ENCODE data around the gene DLGAP1. TPM values are rescaled to one million over a fixed set of nuclear protein-coding genes. Genes with fewer than 3 reads are reported as not detected.
A peak's percentile ranks its signal among the peaks of the same experiment; 100 is the strongest.

Gene DLGAP1
- total RNA-seq, 3 donors from 2014 or later (not counting 1 experiment from before 2014, with no cell fraction given), result not detected

DNA sequence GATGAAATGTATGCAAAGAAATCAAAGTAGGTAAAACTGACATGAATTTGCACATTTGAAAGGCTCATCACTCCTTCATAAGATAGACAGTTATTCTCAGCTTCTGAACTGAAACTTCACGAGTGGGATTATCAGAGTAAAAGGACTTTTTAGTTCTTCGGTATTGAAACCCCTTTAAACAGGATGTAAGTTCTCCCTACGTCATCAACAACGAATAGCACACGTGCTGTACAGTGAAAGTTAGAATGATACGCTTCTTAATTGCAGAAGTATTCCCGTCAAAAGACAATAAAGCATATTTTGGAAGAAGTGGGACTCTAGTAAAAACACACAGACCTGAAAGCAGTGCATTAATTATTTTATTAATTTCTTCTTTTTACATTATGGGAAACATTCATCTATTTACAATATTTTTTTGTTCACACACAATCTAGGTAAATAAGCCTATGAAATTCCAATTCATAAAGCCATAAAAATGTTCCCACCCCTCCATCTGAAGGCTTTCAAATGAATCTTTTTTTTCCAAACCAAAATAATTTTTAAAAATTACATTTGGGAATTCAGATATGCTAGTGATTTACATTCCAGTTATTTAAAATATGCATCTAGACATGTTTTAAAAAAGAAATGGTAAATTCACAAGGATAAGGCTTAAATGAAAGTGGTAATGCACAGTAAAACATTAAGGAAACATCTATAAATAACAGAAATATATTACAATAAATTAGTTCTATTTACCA lies 959.2 kb downstream of the DLGAP1 start:
- H3K36me3 ChIP-seq (ENCODE audit: control insufficient read depth, insufficient read depth, low read length), result no peaks in the 10 kb centered on the region
- H3K27me3 ChIP-seq (ENCODE audit: control insufficient read depth, insufficient read depth, low read length), result peaks cover 24% of the 10 kb centered on the region
- ATAC-seq (no peak), DNase-seq (peak in 1 of 2 donors; percentile 22)
- H3K9me3 ChIP-seq (ENCODE audit: control insufficient read depth, insufficient read depth, low read length), result no peaks in the 10 kb centered on the region
- Mint-ChIP-seq H3K4me3 (no peak overlapping the region), H3K4me1 (peaks cover 15 to 17% of the 10 kb centered on the region in 2 donors), H3K27ac (no peak overlapping the region), H3K27me3 (ENCODE audit: low read depth in 2 of 2) (peaks cover 29 to 56% of the 10 kb centered on the region in 2 donors), H3K9me3 (no peaks in the 10 kb centered on the region), H3K36me3 (no peaks in the 10 kb centered on the region)
- intact Hi-C loops (cut with micrococcal nuclease), result no loop called here
- no peak for TF ChIP-seq CTCF (IDR thresholded peaks at IDR 0.05)
- WGBS (ENCODE audit: insufficient coverage), result 62% methylated on average over 7 of the region's 7 CpGs
- H3K4me3 ChIP-seq (ENCODE audit: low read length), result no peak overlapping the region
- H3K27ac ChIP-seq (ENCODE audit: low read length), result no peak overlapping the region
- peaks cover 8% of the 10 kb centered on the region for H3K4me1 ChIP-seq (ENCODE audit: control insufficient read depth, insufficient read depth, low read length)

DNA sequence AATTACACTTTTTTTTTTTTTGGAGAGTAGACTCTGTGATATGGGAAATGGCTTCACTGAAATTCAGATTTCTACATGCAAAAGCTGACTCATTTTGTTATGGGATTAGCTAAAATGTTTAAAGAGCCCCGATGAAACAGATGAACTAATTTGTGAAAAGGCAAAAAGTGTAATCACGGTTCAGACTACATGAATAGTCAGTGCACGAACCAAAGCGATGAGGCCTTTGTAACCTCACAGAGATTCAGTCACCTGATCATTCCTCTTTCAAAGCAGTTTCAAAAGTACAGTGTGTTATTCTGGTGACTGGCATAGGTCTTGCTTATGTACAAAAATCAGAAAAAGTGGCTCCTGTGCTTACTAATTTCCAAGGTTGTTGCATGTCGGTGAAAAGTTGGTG lies 960.5 kb downstream of the DLGAP1 start:
- no peak overlapping the region for H3K4me3 Mint-ChIP-seq
- WGBS (ENCODE audit: insufficient coverage), result 86% methylated on average over 5 of the region's 5 CpGs
- no peak overlapping the region for H3K27ac Mint-ChIP-seq

GRCh38 chr18:3494245-3494526 lies 960.9 kb downstream of the DLGAP1 start:
- H3K27me3 ChIP-seq (ENCODE audit: control insufficient read depth, insufficient read depth, low read length), result peaks cover 11% of the 10 kb centered on the region
- DNase-seq (no peak), ATAC-seq (no peak)
- H3K4me1 ChIP-seq (ENCODE audit: control insufficient read depth, insufficient read depth, low read length), result peaks cover under 1% of the 10 kb centered on the region
- no peak overlapping the region for H3K27ac Mint-ChIP-seq
- intact Hi-C loops (cut with micrococcal nuclease), result no loop called here
- H3K27ac ChIP-seq (ENCODE audit: low read length), result no peak overlapping the region
- WGBS (ENCODE audit: insufficient coverage), result 80% methylated on average over 2 of the region's 4 CpGs
- peaks cover 19 to 52% of the 10 kb centered on the region in 2 donors for H3K27me3 Mint-ChIP-seq (ENCODE audit: low read depth in 2 of 2)
- peaks cover 8 to 9% of the 10 kb centered on the region in 2 donors for H3K4me1 Mint-ChIP-seq
- no peak overlapping the region for H3K4me3 ChIP-seq (ENCODE audit: low read length)
- no peak for TF ChIP-seq CTCF (IDR thresholded peaks at IDR 0.05)
- no peaks in the 10 kb centered on the region for H3K9me3 ChIP-seq (ENCODE audit: control insufficient read depth, insufficient read depth, low read length)
- no peaks in the 10 kb centered on the region for H3K36me3 Mint-ChIP-seq
- no peak overlapping the region for H3K4me3 Mint-ChIP-seq
- no peaks in the 10 kb centered on the region for H3K36me3 ChIP-seq (ENCODE audit: control insufficient read depth, insufficient read depth, low read length)
- H3K9me3 Mint-ChIP-seq, result no peaks in the 10 kb centered on the region

More for the DNA sequence above, 960.5 kb downstream of the DLGAP1 start:
- Histone ChIP-seq H3K27ac (ENCODE audit: low read length) (no peak overlapping the region), H3K36me3 (ENCODE audit: control insufficient read depth, insufficient read depth, low read length) (no peaks in the 10 kb centered on the region), H3K4me1 (ENCODE audit: control insufficient read depth, insufficient read depth, low read length) (peaks cover 4% of the 10 kb centered on the region), H3K4me3 (ENCODE audit: low read length) (no peak overlapping the region), H3K9me3 (ENCODE audit: control insufficient read depth, insufficient read depth, low read length) (no peaks in the 10 kb centered on the region), H3K27me3 (ENCODE audit: control insufficient read depth, insufficient read depth, low read length) (peaks cover 15% of the 10 kb centered on the region)
- intact Hi-C loops (cut with micrococcal nuclease), result no loop called here
- Mint-ChIP-seq H3K36me3 (no peaks in the 10 kb centered on the region), H3K27me3 (ENCODE audit: low read depth in 2 of 2) (peaks cover 23 to 54% of the 10 kb centered on the region in 2 donors), H3K9me3 (no peaks in the 10 kb centered on the region), H3K4me1 (peaks cover 12 to 13% of the 10 kb centered on the region in 2 donors)
- ATAC-seq (no peak), DNase-seq (no peak)
- TF ChIP-seq CTCF (IDR thresholded peaks at IDR 0.05), result no peak
